ENCODE results near the gene CAPN11.

CAPN11 gene

GRCh38 chr6:44158770-44159228 is at the start of gene CAPN11:
Gene CAPN11 (plus strand): TSS chr6:44158820. CDS start chr6:44158849, 29 bp downstream.
- no peak for DNase-seq

GRCh38 chr6:44109212-44109611 is 49.4 kb upstream of the CAPN11 start:
- DNase-seq: no peak

- no peak for DNase-seq
Measured at GRCh38 chr6:44110005-44110676, 48.5 kb upstream of the CAPN11 start.

- no peak for DNase-seq
Measured at GRCh38 chr6:44110966-44111365, 47.7 kb upstream of the CAPN11 start.

GRCh38 chr6:44111434-44112417 is 46.9 kb upstream of the CAPN11 start:
- DNase-seq: no peak

DNA sequence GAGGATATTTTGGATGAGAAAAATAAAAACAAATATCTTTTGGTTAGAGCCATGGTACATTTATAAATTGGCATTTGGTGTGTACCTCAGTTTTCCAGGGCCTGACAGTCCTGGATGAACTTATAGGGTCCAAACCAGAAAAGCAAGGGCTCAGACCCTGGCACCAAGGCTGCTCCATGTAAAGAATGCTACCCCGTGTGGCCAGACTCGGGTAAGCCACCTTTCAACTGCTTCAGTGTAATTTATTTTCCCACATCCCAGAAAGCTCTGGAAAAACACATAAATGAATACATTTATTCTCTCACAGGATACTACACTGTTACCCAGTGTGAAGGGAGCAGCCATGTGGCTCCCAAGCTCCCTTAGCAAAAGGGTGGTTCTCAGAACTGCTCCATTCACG is 45.2 kb upstream of the CAPN11 start:
- no peak for DNase-seq

GRCh38 chr6:44115866-44116265 is 42.8 kb upstream of the CAPN11 start:
- DNase-seq: no peak

GRCh38 chr6:44116641-44117382 is 41.8 kb upstream of the CAPN11 start:
- no peak for DNase-seq

DNA sequence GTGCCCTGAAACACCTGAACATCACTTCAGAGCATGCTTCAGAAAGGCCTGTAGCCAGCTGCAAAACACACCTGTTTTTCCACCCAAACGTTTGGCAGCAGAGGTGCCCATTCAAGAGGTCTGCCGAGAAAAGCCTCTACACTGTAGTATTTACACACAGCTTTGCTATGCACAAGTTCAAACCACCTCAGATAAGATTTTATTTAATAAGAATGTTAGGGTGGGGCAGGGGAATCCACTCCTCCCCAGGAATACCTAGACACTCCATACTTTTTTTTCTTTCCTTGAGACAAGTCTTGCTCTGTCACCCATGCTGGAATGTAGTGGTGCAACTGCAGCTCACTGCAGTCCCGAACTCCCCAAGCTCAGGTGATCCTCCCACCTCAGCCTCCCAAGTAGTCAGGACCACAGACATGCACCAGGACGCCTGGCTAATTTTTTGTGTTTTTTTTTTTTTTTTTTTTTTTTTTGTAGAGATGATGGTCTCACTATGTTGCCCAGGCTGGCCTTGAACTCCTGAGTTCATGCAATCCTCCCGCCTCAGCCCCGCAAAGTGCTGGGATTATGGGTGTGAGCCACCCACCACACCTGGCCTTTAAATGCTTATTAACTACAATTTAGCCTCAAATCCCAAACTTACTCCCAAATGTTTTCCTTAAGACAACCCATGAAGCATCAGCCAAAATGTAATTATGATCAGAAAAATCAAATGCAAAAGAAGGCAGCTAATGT is 41.1 kb upstream of the CAPN11 start:
- DNase-seq: no peak

DNA sequence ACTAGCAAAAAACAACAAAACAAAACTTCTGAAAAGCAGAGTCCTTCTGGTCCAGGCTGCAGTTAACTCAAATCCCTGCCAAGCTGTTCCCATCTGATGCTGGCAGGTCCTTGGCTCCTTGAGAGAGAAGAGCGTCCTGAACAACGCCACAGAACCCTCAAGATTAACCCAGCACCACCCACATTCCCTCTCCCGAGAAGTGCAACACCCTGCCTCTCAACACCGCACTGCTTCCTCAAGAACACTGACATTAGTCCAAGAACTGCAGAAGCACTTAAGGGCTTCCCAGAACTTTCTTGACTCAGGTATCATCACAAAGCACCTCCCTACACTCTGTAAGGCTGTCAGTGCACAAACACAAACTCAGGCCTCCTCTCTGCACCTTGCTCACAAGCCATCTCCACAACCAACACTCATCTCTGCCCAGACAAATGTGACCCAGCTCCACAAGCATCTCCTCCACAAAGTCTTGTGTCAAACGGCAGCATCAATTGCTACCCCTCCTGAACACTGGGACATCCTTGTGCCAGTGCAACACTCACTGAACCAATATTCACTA is 38.8 kb upstream of the CAPN11 start:
- no peak for DNase-seq

DNA sequence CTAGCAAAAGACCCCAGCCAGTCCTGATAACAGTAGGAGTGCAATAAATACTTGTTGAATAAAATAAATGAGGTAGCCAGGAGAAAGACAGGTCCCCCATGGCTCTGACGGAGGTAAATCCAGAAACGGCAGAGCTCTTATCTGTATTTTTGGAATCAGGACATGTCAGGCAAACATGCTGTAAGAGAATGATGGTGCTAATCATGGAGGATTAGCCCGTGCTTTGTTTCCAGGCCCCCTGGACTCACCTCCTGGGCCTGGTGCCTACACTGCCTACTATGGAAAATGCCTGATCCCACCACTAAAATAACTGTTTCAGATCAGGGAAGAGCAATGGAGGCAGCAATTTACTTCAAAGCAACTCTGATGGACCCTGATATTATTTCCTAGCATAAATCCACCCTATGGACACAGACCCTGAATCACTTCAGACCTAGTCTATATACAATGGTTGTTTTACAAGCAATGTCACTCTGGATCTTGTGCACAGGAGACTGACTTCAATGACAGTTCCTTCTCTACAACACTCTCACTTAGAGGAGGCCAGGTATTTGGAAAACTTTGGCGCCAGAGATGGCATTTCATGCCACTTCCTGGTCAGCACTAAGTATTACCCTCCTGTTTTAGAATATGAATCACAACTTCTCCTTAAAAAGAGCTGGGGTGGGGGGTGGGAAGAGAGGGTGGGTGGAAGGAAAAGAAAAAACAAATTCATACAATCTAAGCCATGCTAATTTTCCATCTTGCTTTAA is 37.8 kb upstream of the CAPN11 start:
- no peak for DNase-seq

GRCh38 chr6:44122801-44123200 is 35.8 kb upstream of the CAPN11 start:
- no peak for DNase-seq

DNA sequence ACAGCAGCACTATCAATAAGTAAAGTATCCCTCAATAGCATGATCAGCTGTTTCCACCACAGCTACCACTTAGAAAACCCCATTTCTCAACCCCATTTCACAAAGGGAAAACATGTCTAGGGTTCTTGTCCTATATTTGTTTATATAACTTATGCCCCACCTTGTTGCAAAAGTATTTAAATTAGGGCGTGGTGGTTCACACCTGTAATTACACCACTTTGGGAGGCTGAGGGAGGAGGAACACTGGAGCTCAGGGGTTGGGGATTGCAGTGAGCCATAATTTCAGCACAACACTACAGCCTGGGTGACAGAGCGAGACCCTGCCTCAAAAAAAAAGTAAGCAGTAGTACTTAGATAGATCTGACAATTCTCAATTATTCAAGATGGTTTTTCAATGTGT is 35.1 kb upstream of the CAPN11 start:
- no peak for DNase-seq

DNA sequence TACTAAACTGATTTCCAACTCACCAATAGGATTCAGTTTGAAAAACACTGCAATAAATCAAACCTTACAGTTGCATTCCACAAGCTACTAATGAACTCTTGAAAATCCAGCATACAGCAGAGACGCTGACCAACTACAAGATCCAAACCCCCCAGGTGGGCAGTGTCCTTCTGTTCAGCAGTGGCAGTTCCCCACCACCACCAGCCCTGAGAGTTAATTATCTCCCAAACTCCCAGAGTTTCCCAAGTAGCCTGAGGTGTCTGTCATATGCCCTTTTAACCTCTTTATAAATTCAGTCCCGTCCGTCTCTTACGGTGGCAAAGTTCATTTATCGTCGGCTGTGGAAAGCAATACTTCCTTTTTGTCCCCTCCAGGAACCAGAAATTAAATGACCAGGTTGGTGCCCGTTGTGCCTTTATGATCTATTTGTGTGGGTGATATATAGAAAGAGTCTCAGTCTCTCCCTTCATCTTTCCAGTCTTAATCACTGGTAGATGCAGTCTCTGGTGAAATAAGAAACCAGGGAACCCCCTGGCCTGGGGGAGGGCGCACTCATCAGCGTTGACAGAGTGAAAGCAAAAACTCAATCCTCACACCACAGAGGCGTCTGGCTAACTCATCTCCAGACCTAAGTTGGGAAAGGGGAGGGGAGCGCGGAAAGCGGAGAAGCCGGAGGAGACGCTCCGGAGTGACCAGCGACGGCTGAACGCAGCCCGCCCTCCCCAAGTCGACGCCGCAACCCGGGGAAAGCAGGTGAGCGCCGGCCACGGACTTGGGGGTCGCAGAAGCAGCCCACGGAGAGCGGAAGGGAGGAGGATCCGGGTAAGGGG is 32.1 kb upstream of the CAPN11 start:
- DNase-seq: no peak

DNA sequence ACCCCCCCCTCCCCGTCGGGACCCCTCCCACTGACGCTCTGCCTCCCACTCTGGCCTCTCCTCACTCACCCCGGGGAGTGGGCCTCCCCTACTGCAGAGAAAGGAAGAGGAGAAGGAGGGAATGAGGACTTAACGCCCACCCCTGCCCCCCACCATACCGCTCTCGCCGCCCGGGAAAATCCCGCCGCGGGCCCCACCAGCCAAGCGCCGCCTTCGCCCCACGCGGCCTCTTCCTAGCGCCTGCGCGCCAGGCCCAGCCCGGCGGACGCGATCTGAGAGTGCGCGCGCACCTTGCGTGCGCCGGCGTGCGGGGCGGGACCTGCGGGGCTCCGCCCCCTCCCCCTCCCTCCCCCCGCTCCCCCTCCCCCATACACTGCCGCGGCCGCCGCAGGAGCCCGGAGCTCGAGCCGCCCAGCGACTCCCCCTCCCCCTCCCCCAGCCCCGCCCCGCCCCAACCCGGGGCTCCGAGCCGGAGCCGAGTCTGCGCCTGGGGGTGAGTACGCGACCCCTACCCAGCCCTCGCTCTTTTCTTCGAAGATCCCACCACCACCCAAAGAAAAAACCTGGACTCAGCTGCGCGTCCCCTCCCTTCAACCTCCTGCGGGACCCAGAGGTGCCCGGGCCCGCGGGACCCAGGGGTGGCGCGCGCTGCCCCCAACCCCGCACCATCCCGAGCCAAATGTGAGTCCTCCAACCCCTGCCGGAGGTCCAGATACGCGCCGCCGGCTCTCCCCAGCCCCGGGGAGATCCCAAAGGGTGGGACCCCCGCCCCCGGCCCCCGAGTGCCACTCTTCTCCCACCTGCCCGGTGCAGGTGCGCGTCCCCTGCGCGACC is 31.2 kb upstream of the CAPN11 start, which contains the start of the genes MRPL14 and TMEM63B:
TSS of gene MRPL14 (minus strand) at position 267 of the 834 bp plus-strand sequence. CDS start 10,841 bp downstream, outside the sequence.
TSS of gene TMEM63B (plus strand) at position 369 of the 834 bp plus-strand sequence. CDS start 7,031 bp downstream, outside the sequence.
- DNase-seq: peak; percentile 17

DNA sequence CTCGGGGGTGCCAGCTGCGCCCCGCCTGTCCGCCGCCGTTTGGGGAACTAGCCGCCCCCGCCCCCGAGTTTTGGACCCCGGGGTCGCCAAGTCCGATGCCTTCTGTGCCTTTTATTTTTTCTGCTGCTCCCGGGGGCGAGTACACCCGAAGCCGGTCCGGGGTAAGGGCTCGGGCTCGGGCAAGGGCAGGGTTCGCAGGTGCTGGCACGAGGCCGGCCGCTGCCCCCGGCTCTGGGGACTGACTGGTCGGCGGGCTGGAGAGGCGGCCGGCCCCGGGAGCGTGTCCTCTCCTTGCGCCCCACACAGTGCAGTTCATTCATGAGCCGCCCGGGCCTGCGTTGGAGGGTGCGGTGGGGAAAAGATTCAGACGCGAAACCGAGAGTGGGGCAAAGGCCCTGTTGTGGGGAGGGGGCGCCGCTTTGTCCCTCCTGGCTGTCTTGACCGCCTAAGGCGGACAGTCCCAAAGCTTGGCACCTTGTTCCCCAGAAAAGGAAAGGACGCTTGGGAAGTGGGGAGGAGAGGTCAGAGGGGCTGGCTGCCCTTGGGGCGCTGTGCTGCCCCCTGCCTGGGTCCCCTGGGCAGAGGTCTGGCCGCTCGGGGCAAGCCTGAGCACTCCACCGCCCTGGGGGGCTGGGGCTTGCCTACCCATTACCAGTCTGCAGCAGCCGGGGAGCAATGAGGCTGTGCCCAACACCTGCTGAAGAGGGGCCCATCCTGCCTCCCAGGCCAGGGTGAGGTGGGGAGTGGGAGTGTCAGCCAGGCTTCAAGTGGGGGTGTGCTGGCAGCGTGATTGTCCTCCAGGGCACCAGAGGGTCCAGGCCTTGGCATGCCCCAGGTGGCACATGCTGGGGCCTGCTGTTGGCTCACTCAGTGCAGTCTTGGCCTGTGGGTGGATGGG is 30.4 kb upstream of the CAPN11 start:
- DNase-seq: no peak

DNA sequence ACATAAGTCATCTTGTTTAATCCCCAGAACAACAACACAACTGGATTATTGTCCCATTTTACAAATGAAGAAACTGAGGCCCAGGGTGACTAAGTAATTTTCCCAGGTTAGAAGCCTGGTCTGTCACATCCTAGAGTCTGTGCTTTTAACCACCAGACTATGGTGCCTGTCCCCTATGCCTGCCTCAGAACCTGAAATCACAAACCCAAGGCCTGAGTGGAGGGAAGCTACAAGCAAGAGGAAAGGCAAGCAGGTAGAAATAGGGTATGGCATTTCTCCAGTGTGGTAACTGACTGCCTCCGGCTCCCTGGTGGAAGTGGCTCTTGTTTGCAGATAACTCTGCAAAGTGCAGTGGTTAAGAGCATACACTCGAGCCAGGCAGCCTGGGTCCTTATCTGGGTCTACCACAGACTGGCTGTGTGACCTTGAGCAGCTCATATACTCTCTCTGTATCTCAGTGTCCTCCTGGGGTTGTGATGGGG is 28.7 kb upstream of the CAPN11 start:
- DNase-seq: no peak

GRCh38 chr6:44131892-44132291 is 26.7 kb upstream of the CAPN11 start:
- DNase-seq: no peak

Data from SHP77 treated with DMSO at 0.1 percent for 48 hours (cell line).